BE2C (cell line): ENCODE data around the gene CHST11.

Experiments
- DNase-seq: peaks from one replicate; pipeline ENCODE4 v3.0.0-alpha.2; 2020
- H3K27me3 ChIP-seq: fragments of 250-450 bp; sonication (Bioruptor Pico); 2 replicates; pipeline ENCODE4 v1.5.1; 2020; ENCODE audit warnings: mild to moderate bottlenecking
- H3K36me3 ChIP-seq: fragments of 250-450 bp; sonication (Bioruptor Pico); 2 replicates; pipeline ENCODE4 v1.5.1; 2020; ENCODE audit warnings: mild to moderate bottlenecking
- H3K4me1 ChIP-seq: fragments of 250-450 bp; sonication (Bioruptor Pico); 2 replicates; pipeline ENCODE4 v1.5.1; 2020
- H3K4me3 ChIP-seq: 2 replicates; pipeline ENCODE4 v1.5.1; 2011; ENCODE audit warnings: low read depth, low read length
- H3K9me3 ChIP-seq: fragments of 250-450 bp; sonication (Bioruptor Pico); 2 replicates; pipeline ENCODE4 v1.5.1; 2020
- TF ChIP-seq, protein P1 (sequence below): IDR thresholded peaks from 2 replicates; pipeline ENCODE4 v1.5.1; 2012; ENCODE audit warnings: mild to moderate bottlenecking, low read depth, low read length

CHST11 gene

DNA sequence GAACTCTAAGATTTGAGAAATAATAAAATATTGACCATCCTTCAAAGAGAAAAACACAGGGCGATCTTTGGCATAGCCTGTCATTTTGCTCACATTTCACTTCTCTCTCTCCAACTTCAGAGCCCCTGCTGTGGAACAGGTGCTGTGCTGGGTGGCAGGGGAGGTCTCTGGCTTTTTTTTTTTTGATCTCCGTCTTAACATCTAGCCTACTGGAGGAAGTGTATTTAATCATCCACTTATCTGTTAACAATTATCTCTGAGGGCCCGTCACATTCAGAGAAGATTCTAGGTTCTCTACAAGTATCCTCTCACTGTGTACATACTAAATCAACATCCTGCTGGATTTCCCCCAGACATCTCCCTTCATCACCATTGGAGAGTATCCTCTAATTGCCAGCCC is 34.1 kb downstream of the CHST11 start:
- Histone ChIP-seq H3K36me3 (no peaks in the 10 kb centered on the region; the same call in 1 of the 2 replicates), H3K9me3 (no peaks in the 10 kb centered on the region), H3K4me1 (peaks cover 22% of the 10 kb centered on the region), H3K27me3 (no peaks in the 10 kb centered on the region), H3K4me3 (no peak overlapping the region)
- TF ChIP-seq, protein P1, sequence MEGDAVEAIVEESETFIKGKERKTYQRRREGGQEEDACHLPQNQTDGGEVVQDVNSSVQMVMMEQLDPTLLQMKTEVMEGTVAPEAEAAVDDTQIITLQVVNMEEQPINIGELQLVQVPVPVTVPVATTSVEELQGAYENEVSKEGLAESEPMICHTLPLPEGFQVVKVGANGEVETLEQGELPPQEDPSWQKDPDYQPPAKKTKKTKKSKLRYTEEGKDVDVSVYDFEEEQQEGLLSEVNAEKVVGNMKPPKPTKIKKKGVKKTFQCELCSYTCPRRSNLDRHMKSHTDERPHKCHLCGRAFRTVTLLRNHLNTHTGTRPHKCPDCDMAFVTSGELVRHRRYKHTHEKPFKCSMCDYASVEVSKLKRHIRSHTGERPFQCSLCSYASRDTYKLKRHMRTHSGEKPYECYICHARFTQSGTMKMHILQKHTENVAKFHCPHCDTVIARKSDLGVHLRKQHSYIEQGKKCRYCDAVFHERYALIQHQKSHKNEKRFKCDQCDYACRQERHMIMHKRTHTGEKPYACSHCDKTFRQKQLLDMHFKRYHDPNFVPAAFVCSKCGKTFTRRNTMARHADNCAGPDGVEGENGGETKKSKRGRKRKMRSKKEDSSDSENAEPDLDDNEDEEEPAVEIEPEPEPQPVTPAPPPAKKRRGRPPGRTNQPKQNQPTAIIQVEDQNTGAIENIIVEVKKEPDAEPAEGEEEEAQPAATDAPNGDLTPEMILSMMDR = no peak
- DNase-seq = no peak

DNA sequence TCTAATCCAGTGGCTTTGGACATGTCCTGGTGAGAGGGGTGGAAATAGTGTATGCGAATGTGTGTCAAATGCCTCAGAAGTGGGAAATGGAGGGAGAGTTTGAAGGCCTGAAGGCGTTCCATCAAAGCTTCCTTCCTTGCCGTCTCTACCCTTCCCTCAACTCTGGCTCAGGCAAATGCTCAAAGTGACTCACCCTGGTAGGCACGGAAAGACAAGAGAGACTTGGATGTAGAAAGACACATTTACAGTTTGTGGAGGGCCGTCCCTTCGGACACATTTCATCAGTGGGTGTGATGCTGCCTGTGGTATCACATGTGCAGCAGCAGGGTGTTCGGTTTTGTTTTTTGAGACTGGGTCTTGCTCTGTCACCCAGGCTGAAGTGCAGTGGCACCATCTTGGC is 36.7 kb downstream of the CHST11 start:
- Histone ChIP-seq H3K9me3 (no peaks in the 10 kb centered on the region), H3K36me3 (no peaks in the 10 kb centered on the region; the same call in 1 of the 2 replicates), H3K27me3 (no peaks in the 10 kb centered on the region), H3K4me3 (no peak overlapping the region), H3K4me1 (peaks cover 30% of the 10 kb centered on the region)
- TF ChIP-seq, protein P1 = no peak
- no peak for DNase-seq

DNA sequence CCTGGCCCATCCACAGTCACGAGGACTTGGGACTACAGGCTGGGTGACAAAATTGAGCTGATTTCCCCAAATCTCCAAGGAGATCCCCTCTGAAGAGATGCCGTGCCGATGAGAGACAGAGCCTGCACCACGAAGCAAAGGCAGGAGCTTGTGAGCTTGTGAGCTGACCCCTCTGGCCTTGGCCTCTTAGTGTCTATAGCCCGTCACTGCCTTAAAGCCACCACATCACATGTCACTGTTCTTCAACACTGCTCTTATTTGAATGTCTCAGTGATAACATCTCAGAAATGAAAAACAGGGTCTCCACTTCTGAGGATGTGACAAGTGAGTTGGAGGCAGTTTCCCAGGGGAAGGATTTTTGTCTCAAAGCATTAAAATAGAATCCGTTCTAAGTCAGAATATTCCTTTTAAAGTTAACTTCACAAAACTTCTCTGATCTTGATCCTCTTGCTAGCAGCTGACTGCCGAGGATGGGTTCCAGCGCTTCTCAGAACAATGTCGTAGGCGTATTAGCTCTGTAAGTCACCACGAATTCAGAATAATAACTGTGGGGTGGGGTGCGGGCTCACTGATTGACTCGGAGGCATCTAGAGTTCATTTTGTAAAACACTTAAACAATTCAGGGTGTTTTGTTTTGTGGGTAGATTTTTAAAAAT is 37.5 kb downstream of the CHST11 start:
- Histone ChIP-seq H3K9me3 (no peaks in the 10 kb centered on the region), H3K27me3 (no peaks in the 10 kb centered on the region), H3K4me3 (no peak overlapping the region), H3K36me3 (no peaks in the 10 kb centered on the region; the same call in 1 of the 2 replicates), H3K4me1 (peaks cover 30% of the 10 kb centered on the region)
- TF ChIP-seq, protein P1 = no peak
- no peak for DNase-seq

DNA sequence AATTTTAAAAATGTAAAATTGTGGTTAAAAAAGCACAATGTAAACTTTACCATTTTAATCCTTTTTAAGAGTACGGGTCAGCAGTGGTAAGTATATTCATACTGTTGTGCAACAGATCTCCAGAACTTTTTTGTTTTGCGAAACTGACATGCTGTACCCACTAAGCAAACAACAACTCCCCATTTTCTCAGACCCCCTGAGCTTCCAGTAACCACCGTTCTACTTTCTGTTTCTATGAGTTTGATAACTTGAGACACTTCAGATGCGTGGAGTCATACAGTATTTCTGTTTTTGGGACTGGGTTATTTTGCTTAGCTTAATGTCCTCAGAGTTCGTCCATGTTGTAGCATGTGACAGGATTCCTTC is 38.0 kb downstream of the CHST11 start:
- Histone ChIP-seq H3K36me3 (no peaks in the 10 kb centered on the region; the same call in 1 of the 2 replicates), H3K9me3 (no peaks in the 10 kb centered on the region), H3K27me3 (no peaks in the 10 kb centered on the region), H3K4me3 (no peak overlapping the region), H3K4me1 (peaks cover 28% of the 10 kb centered on the region)
- DNase-seq = no peak
- TF ChIP-seq, protein P1 = no peak

DNA sequence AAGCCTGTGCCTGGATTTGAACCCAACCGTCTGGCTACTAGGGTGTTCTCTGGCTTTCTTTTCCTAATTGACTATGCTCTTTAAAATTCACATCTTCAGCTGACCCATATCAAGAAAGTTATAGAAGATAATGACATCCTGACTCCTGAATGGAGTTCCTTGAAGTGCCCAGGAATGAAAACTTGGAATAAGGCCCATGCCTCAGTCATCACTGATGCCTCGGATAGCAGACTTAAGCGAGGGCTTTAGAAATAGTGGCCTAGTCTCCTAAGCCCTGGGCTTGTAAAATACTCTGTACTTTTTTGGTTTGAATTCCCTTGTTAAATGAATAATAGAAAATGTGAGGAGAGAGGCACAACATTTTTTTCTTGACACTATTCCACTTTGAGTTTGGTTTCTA is 39.0 kb downstream of the CHST11 start:
- Histone ChIP-seq H3K9me3 (no peaks in the 10 kb centered on the region), H3K4me1 (peaks cover 20% of the 10 kb centered on the region), H3K4me3 (no peak overlapping the region), H3K27me3 (no peaks in the 10 kb centered on the region), H3K36me3 (no peaks in the 10 kb centered on the region; the same call in 1 of the 2 replicates)
- TF ChIP-seq, protein P1 = no peak
- DNase-seq = no peak

DNA sequence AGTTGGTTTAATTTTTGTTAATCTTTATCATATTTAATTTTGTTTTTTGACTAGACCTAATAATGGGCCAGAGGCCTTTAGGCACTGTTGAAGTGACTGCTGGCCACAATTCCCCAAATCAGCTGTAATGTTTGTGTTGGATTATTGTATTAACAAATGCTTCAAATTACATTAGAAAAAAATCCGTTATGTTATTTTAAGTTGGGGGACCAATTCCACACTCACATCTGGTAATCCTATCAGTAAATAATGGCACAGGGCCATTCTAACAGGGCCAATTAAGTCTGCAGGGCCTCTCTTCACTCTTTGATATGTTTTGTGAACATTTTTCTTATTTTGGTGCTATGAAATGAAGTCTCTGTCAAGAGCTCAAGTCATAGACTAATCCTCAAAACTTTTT is 39.6 kb downstream of the CHST11 start:
- Histone ChIP-seq H3K27me3 (no peaks in the 10 kb centered on the region), H3K9me3 (no peaks in the 10 kb centered on the region), H3K4me3 (no peak overlapping the region), H3K36me3 (no peaks in the 10 kb centered on the region; the same call in 1 of the 2 replicates), H3K4me1 (peaks cover 20% of the 10 kb centered on the region)
- no peak for DNase-seq
- TF ChIP-seq, protein P1 = no peak
